NCI-H526 treated with DMSO at 0.1 percent for 48 hours (cell line): ENCODE results near the gene FKBP5.
"Not testable (repeated sequence)": the region's sequence is repeated elsewhere in the genome, so short reads cannot be mapped to it uniquely, and the experiment has no call there.

Experiments
- DNase-seq: peaks from one replicate; lab custom pipeline; 2025; lab: John Stamatoyannopoulos, UW

FKBP5 gene

DNA sequence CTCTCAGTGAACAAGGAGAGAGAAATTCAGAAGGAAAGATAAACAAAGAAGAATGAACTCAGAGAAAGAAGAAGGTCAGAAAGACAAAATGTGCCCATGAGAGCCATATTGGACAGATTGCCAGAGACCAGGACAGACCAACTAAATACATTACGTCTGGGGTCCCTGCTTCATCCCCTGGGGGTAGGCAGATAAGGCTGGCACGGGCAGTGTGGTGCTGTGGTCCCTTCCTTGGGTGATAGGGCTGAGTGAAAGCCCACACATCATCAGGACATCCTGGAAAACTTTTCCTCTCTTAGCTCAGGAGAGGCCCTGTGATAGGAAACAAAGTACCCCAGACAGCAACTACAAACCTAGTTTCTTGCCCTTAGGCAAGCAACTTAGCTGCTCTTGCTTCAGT lies 34.9 kb upstream of the FKBP5 start:
- DNase-seq = no peak

DNA sequence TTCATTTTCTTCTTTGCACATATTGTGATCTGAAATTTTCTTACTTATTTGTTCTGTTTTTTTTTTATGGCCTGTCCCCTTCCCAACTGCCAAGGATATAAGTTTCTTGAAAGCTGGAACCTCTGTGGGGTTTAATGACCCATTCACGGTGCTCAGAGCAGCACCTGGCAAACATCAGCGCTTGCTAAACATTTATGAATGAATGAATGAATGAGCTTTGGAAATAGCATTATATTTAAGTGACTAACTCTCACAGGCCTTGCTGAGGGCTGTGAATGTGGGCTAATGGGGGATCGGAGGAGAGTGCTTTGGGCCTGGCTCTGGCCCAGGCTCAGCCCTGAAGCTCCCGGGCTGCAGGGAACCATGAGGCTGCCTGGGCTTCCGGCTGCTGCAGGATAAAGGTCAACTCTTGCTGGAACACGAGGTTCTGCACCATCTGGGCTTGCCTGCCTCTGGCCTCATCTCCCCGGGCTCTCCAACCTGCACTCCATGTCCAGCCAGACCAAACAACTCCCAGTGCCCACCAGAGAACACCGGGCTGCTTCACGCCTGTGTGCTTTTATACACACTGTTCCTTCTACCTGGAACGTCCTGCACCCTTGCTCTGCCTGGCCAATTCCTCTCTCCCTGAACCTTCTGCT lies 33.5 kb upstream of the FKBP5 start:
- DNase-seq = no peak

GRCh38 chr6:35719830-35720733 lies 31.4 kb upstream of the FKBP5 start:
- no peak for DNase-seq

DNA sequence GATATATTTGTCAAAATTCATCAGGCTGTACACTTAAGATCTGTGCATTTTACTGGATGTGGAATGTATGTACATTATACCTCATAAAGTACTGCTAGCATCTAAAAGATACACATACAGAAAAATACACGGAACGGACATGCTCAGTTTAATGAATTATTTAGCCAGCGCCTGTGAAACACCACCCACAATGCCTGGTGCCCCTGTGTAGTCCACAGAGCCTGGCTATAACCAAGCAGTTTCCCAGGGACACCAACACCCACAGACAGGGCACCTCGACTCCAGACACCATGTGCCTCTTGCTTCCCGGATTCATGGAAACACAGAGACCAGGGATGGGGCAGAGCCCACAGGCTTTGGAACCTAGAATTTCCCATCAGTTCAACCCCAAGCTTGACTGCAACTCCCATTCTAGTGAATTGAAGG lies 30.7 kb upstream of the FKBP5 start:
- DNase-seq = no peak

GRCh38 chr6:35718911-35719381 lies 30.2 kb upstream of the FKBP5 start:
- DNase-seq = no peak

- DNase-seq = no peak
These were observed 29.6 kb upstream of the FKBP5 start for GRCh38 chr6:35718375-35718736.

DNA sequence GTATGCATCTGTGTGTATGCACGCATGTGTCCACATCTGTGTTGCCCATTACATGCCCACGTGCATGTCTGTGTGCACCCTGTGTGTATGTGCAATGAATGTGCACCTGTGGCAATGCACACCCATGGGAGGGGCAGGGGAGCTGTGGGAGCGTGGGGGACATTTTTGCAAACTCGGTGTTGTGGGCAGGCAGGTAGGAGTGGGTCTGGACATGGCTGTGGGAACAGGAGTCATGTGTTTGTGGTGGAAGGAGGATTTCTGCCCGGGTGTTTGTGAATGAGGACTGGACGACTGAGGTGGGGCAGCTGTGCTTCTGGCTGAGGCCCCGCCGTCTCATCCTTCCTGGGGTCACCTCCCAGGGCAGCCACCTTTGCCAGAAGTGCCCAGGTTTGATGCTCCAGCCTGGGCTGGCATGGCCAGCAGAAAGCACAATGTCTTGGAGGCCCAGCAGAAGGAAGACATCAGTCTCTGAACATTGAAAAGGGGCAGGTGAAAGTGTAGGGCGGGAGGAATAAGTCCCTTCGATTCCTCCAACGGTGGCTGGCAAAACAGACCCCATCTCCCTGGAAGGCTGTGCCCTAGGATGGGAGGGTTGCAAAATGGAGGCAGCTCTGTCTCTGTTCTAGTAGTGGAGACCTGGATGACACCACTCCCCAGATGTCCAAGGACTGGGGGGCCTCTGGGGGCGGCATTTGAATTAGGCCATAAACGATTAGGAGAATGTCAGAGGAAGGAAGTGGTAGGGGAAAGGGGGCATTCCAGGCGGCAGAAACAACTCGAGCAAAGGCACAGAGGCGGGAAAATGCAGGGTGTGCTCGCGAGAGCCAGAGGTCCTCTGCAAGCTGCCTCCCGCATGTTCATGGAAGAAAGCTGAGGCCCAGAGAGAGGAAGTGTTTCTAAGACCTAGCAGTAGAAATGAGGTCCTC lies 29.0 kb upstream of the FKBP5 start:
- no peak for DNase-seq

DNA sequence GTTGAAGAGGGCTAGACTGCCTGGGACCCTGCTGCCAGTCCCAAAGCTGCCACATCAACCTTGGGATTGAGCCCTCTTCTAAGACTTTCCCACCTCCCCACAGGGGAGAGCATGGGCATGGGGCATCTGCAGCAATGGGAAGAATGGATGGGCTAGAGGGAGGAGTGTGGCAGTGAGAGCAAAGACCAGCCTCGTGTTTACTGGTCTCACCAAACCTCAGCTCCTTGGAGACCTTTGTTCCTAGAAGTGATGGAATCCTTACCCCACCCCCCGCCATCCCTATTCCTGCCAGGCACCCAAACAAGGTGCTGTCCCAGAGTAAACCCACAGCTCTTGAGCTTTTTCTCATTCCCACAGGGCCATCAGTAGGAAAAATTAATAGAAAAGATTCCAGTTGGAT lies 28.1 kb upstream of the FKBP5 start:
- DNase-seq = no peak

GRCh38 chr6:35713006-35713767 lies 24.5 kb upstream of the FKBP5 start:
- DNase-seq = no peak

DNA sequence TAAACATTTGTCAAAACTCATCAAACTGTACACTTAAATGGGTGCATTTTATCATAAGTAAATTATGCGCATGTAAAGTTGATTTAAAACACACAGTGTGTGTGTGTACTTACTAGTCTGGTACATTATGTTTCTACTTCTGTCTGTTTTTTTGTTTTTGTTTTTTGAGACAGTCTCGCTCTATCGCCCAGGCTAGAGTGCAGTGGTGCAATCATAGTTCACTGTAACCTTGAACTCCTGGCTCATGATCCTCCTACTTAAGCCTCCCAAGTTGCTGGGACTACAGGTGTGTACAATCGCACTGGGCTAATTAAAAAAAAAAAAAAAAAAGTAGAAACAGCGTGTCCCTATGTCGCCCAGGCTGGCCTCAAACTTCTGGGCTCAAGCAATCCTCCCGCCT lies 23.0 kb upstream of the FKBP5 start:
- DNase-seq = no peak

DNA sequence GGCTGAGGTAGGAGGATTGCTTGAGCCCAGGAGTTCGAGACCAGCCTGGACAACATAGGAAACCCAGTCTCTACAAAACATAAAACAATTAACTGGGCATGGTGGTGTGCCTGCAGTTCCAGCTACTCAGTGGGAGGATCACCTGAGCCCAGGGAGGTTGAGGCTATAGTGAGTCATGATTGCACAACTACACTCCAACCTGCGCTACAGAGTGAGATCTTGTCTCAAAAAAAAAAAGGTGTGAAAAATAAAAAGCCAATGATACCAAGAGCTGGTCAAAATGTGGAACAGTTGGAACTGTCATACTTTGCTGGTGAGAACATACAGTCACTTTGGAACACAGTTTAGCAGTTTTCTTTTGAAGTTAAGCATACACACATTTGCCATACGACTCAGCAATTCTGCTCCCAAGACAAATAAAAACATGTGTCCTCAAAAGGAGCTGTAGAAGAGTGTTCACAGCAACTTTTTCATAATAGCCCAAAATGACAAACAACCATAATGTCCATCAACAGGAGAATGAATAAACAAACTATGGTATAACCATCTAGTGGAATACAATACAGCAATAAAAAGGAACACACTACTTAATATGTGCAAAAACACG lies 21.6 kb upstream of the FKBP5 start:
- no peak for DNase-seq

GRCh38 chr6:35708585-35708984 lies 19.9 kb upstream of the FKBP5 start:
- DNase-seq = no peak

DNA sequence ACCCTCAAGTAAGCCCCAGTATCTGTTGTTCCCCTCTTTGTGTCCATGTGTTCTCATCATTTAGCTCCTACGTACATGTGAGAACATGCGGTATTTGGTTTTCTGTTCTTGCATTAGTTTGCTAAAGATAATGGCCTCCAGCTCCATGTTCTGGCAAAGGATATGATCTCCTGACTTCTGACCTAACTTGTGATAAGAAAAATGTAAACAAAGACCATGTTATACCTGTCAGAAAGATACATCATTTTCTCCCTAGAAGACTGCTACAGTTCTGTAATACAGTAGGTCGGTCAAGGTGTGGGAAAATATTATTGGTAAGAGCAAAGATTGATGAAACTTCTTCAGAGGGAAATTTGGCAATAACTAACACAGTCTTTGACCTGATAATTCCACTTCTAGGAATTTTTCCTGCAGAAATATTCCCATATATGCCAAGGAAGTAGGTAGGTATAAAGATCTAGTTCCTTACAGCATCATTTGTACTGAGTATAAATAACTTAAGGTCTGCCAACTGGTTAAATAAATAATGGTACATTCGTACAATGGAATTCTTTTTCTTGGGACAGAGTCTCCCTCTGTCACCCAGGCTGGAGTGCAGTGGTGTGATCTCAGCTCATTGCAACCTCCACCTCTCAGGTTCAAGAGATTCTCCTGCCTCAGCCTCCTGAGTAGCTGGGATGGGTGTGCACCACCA lies 19.1 kb upstream of the FKBP5 start:
- DNase-seq = no peak

- no peak for DNase-seq
These were observed 17.8 kb upstream of the FKBP5 start for GRCh38 chr6:35706468-35706867.

GRCh38 chr6:35703554-35703953 lies 14.8 kb upstream of the FKBP5 start:
- no peak for DNase-seq

- DNase-seq = no peak
These were observed 10.1 kb upstream of the FKBP5 start for GRCh38 chr6:35698858-35699257.

DNA sequence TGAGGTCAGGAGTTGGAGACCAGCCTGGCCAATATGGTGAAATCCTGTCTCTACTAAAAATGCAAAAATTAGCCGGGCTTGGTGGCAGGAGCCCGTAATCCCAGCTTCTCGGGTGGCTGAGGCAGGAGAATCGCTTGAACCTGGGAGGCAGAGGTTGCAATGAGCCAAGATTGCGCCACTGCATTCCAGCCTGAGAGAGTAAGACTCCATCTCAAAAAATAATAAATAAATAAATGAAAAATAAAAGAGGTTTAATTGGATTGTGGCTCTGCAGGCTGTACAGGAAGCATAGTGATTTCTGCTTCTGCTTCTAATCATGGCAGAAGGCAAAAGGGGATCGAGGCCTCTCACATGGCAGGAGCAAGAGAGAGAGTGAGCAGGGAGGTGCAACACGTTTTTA lies 9.7 kb upstream of the FKBP5 start:
- not testable (repeated sequence) for DNase-seq

- DNase-seq = no peak
These were observed 5.7 kb upstream of the FKBP5 start for GRCh38 chr6:35694462-35694861.

DNA sequence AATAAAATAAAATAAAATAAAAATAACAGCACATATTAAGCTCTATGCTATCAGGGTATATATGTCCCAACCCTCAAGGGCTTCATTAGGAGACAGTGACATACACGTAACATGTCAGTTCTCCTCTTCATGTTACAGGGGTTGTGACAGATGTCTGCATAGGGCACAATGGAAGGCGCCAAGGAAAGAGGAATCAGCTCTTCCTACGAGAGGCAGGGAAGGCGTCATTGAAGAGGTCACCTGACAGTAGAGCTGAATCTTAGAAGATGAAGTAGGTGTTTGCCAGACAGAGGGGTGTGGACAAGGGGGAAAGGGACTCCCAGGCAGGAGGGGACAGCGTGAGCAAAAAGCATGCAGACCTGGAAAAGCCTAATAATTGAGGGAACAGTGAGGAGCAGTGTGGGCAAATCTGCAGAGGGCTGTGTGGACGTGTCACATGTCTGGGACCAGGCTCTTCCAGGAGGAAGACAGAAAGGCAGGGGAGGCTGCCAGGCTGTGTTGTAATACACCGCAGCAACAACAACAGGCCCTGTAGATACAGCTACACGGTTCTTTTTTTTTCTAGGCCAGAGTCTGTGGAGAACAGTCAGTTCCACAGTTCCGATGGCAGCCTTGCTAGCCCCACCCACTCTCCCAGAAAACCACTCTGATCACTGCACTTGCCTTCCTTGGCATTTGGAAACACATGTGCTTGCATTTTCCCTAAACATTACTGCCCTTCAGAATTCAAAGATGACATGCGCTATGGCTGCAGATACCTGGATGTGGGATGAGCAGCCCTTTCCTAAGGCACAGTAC lies 2.5 kb upstream of the FKBP5 start:
- no peak for DNase-seq

DNA sequence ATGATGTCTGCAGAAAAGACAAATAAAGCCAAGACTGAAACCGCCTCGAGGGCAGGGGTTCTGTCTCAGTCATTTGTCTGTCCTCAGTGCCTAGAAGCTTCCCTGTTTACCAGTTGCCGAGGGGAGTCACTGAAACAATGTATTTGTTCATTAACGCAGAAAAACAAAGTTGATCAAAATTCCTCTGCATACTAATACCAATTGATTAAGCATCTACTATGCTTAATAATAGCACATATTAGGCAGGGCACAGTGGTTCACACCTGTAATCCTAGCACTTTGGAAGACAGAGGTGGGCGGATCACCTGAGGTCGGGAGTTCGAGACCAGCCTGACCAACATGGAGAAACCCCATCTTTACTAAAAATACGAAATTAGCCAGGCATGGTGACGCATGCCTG lies 1.8 kb upstream of the FKBP5 start:
- DNase-seq = no peak
